GM18951 (cell line): ENCODE data around the gene IQCN.

ENCODE experiments used
- POLR2A ChIP-seq: IDR thresholded peaks from 4 replicates; pipeline ENCODE4 v1.6.1; 2011; ENCODE audit warnings: mild to moderate bottlenecking; ENCODE audit not compliant: insufficient read length, insufficient read depth; ENCODE audit errors: extremely low read depth
- in situ Hi-C: fragments of 300-500 bp; cut with MboI; formaldehyde crosslinking; loops from one replicate; pipeline ENCODE4 v1.12.0; 2022; ENCODE audit warnings: low sequenced_read_pairs, mixed read lengths, inconsistent platforms; ENCODE audit not compliant: unreplicated experiment

The IQCN gene

GRCh38 chr19:18262144-18262543 is 12.1 kb downstream of the IQCN start:
- in situ Hi-C loops = no loop called here
- TF ChIP-seq POLR2A = no peak

GRCh38 chr19:18261474-18261873 is 12.8 kb downstream of the IQCN start:
- no peak for TF ChIP-seq POLR2A
- in situ Hi-C loops = no loop called here

- in situ Hi-C loops = no loop called here
- no peak for TF ChIP-seq POLR2A
Measured at GRCh38 chr19:18259893-18260292, 14.4 kb downstream of the IQCN start.

GRCh38 chr19:18257503-18258470 is 16.5 kb downstream of the IQCN start:
- in situ Hi-C loops = no loop called here
- TF ChIP-seq POLR2A = no peak

- in situ Hi-C loops = no loop called here
- no peak for TF ChIP-seq POLR2A
Measured at GRCh38 chr19:18254546-18255503, 19.4 kb downstream of the IQCN start.

GRCh38 chr19:18253716-18254115 is 20.5 kb downstream of the IQCN start:
- in situ Hi-C loops = no loop called here
- no peak for TF ChIP-seq POLR2A

GRCh38 chr19:18253130-18253529 is 21.1 kb downstream of the IQCN start:
- TF ChIP-seq POLR2A = no peak
- in situ Hi-C loops = no loop called here

GRCh38 chr19:18252370-18252717 is 21.9 kb downstream of the IQCN start:
- in situ Hi-C loops = no loop called here
- TF ChIP-seq POLR2A = no peak

- TF ChIP-seq POLR2A = no peak
- in situ Hi-C loops = no loop called here
Measured at GRCh38 chr19:18251587-18252369, 22.5 kb downstream of the IQCN start.

GRCh38 chr19:18249834-18250233 is 24.4 kb downstream of the IQCN start:
- no peak for TF ChIP-seq POLR2A
- in situ Hi-C loops = no loop called here

- in situ Hi-C loops = no loop called here
- no peak for TF ChIP-seq POLR2A
Measured at GRCh38 chr19:18245297-18245696, 29.0 kb downstream of the IQCN start.

GRCh38 chr19:18239303-18239702 is 34.9 kb downstream of the IQCN start:
- TF ChIP-seq POLR2A = no peak
- in situ Hi-C loops = no loop called here

GRCh38 chr19:18234194-18234593 is 40.1 kb downstream of the IQCN start:
- TF ChIP-seq POLR2A = no peak
- in situ Hi-C loops = no loop called here
